Measurements from ENCODE around the gene LGALS3BP. TPM values are rescaled to one million over a fixed set of nuclear protein-coding genes. Genes with fewer than 3 reads are reported as not detected.

LGALS3BP gene
- total and polyA plus RNA-seq, 10 donors = 33.6 to 188 (median 100) TPM

DNA sequence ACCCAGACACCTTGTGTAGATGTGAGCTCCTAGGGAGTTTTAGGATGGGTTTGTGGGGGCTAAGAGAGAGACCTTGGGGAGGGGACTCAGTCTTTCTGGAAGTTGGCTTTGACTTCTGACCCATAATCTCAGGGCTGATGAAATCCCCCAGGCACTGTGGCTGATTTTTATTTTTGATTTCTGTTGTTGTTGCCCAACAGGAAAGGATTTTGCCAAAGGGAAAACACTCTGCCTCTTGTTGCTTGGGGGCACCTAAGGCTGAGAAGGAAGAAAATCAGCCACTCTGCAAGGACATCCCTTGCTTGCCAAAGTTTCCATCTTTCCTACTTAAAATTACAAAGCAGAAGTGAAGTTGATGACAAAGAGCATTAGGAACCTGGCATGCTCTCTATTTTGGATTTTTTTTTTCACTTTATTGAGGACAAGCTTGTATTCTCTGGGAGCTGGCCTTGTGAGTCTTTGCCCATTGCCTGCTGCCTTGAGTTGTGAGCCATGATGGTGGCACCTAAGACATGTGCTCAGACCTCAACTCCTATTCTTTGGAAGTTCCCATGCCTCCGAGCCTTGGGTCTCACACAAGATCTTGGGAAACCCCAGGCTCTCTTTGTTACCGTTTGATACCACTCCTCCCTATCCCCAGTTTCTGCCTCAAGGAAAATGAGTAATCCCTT is 41.0 kb upstream of the LGALS3BP start:
- Histone ChIP-seq H3K36me3 (no peaks in the 10 kb centered on the region), H3K4me3 (no peak overlapping the region), H3K27me3 (replicated peaks in 1 of 7) (peaks cover 0 to 49% (median 20%) of the 10 kb centered on the region in 7 donors), H3K4me1 (peaks cover 7 to 66% (median 35%) of the 10 kb centered on the region in 6 donors), H3K27ac (peak overlapping the region in 4 of 8 donors; percentile 26 to 82 (median 47)), H3K9me3 (peaks cover 0 to 5% (median 3%) of the 10 kb centered on the region in 8 donors)
- DNase-seq = no peak
- intact Hi-C loops (cut with DNase I; ENCODE audit: low total_unique reads) = no loop called here
- TF ChIP-seq POLR2A (IDR thresholded peaks at IDR 0.05) (no peak), POLR2AphosphoS5 (IDR thresholded peaks at IDR 0.05) (no peak), CTCF (IDR thresholded peaks at IDR 0.05 in 8 of 11, conservative IDR thresholded peaks at IDR 0.05 in 3 of 11) (no peak)
- WGBS, 5 donors = 70 to 87% (median 75%) methylated on average over 2 of the region's 2 CpGs

DNA sequence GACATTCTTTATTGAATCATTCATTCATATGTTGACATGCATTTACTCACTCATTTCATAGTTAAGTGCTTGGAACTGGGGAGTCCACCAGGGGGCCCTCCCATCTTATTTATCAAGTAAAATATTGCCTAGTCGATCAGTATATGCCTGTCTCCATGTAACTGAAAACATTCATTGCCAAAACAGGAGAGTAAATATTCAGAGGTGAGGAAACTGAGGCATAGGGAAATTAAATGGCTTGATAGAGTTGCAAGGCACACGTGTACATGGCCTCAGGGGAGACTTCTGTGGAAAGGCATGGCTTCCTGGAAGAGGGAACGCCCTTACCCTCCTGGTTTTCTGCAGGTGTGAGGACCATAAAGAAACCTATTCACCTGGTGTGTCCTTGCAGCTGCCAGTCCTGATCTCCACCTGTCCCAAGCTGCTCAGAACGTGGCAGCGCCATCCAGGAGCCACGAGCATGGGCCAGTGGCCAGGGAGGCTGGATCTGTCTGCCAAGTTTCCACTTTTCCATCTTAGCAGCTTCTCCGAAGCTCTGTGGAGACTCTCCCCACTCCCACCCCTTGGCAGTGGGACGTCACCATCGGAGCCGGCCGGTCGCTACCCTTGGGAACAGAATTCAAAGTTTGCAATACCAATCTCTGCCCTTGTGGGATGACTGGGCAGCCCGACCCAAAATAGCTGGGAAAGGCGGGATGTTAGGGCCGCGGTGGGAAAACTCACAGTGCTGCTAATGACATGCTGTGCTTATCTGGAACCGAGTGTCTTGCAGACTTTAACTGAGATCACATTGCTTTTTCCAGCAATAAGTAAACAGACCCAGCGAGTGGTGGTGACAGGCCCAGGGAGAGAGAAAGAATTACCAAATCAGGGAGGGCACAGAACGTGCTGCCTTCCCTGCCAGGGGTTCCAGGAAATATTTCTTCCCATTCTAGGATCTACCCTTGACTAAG is 40.2 kb upstream of the LGALS3BP start:
- no peaks in the 10 kb centered on the region for H3K36me3 ChIP-seq
- H3K9me3 ChIP-seq = peaks cover 0 to 14% (median 9%) of the 10 kb centered on the region in 8 donors
- intact Hi-C loops (cut with DNase I; ENCODE audit: low total_unique reads) = no loop called here
- H3K4me1 ChIP-seq = peaks cover 7 to 57% (median 30%) of the 10 kb centered on the region in 6 donors
- peak; percentile 61 for DNase-seq
- H3K4me3 ChIP-seq = no peak overlapping the region
- WGBS, 5 donors = 61 to 73% (median 66%) methylated on average over 19 of the region's 19 CpGs
- peak overlapping the region in 4 of 8 donors; percentile 26 to 82 (median 47) for H3K27ac ChIP-seq
- peaks cover 0 to 40% (median 13%) of the 10 kb centered on the region in 7 donors for H3K27me3 ChIP-seq (replicated peaks in 1 of 7)
- TF ChIP-seq CTCF (IDR thresholded peaks at IDR 0.05 in 8 of 11, conservative IDR thresholded peaks at IDR 0.05 in 3 of 11) (peak; percentile 26 to 70 (median 58)), POLR2AphosphoS5 (IDR thresholded peaks at IDR 0.05) (no peak)

GRCh38 chr17:79019261-79019631 is 39.5 kb upstream of the LGALS3BP start:
- no peak for TF ChIP-seq POLR2A (IDR thresholded peaks at IDR 0.05)
- no peak for DNase-seq
- Histone ChIP-seq H3K4me3 (no peak overlapping the region), H3K27me3 (replicated peaks in 1 of 7) (peaks cover 0 to 34% (median 7%) of the 10 kb centered on the region in 7 donors), H3K9me3 (peaks cover 0 to 17% (median 9%) of the 10 kb centered on the region in 8 donors), H3K4me1 (peaks cover 6 to 50% (median 24%) of the 10 kb centered on the region in 6 donors), H3K36me3 (no peaks in the 10 kb centered on the region), H3K27ac (no peak overlapping the region)
- WGBS, 5 donors = 86 to 90% (median 89%) methylated on average over 2 of the region's 2 CpGs
- intact Hi-C loops (cut with DNase I; ENCODE audit: low total_unique reads) = no loop called here

DNA sequence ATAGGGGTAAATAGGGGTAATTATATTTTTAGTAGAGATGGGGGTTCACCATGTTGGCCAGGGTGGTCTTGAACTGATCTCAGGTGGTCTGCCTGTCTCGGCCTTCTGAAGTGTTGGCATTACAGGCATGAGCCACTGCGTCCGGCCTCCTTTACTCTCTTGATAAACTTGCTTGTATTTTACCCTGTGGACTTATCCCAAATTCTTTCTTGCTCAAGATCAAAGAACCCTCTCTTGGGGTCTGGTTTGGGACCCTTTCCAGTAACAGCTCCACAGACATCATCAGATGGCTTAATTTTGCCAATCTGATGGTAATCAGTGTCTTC is 38.6 kb upstream of the LGALS3BP start:
- intact Hi-C loops (cut with DNase I; ENCODE audit: low total_unique reads) = no loop called here
- peaks cover 0 to 25% (median 0%) of the 10 kb centered on the region in 7 donors for H3K27me3 ChIP-seq (replicated peaks in 1 of 7)
- no peak overlapping the region for H3K4me3 ChIP-seq
- peaks cover 0 to 17% (median 9%) of the 10 kb centered on the region in 8 donors for H3K9me3 ChIP-seq
- no peaks in the 10 kb centered on the region for H3K36me3 ChIP-seq
- no peak overlapping the region for H3K27ac ChIP-seq
- 90 to 98% (median 94%) methylated on average over 3 of the region's 3 CpGs for WGBS, 5 donors
- TF ChIP-seq CTCF (IDR thresholded peaks at IDR 0.05 in 8 of 11, conservative IDR thresholded peaks at IDR 0.05 in 3 of 11) = no peak
- TF ChIP-seq POLR2AphosphoS5 (IDR thresholded peaks at IDR 0.05) = no peak
- TF ChIP-seq POLR2A (IDR thresholded peaks at IDR 0.05) = no peak
- no peak for DNase-seq
- peaks cover 0 to 41% (median 20%) of the 10 kb centered on the region in 6 donors for H3K4me1 ChIP-seq

All from spleen (tissue), 11 donors.